MM.1S (cell line): ENCODE measurements around the gene TMEM134.

ENCODE experiments used
- CTCF ChIP-seq: fragments of 300-600 bp; sonication (generic); IDR thresholded peaks from 2 replicates; pipeline ENCODE4 v1.5.1; 2016; ENCODE audit warnings: antibody characterized with exemption, low read length, mixed read lengths
- EZH2 ChIP-seq: fragments of 300-600 bp; sonication (generic); optimal IDR thresholded peaks from 2 replicates; pipeline ENCODE3; 2017; ENCODE audit warnings: low read depth, mild to moderate bottlenecking, antibody characterized with exemption, low read length, mixed read lengths

GRCh38 chr11:67492069-67492727, 23.1 kb upstream of the TMEM134 start:
- TF ChIP-seq CTCF (no peak), EZH2 (no peak)
